Stimulated activated CD4-positive, alpha-beta T cell treated with anti-CD3 and anti-CD28 coated beads, Interleukin-4, amount 100 ng/mL, for 24 hours (primary cell): Measurements from ENCODE around the gene C19orf25.
"Not testable (repeated sequence)": the region's sequence is repeated elsewhere in the genome, so short reads cannot be mapped to it uniquely, and the experiment has no call there.

Experiments
- DNase-seq: peaks from one replicate; pipeline ENCODE4 v3.0.0-alpha.2; 2020

C19orf25 gene

GRCh38 chr19:1511318-1512317, 32.6 kb upstream of the C19orf25 start:
- no peak for DNase-seq

- DNase-seq: no peak
Measured at GRCh38 chr19:1510807-1511206, 31.8 kb upstream of the C19orf25 start.

GRCh38 chr19:1510442-1510806, 31.4 kb upstream of the C19orf25 start:
- no peak for DNase-seq

GRCh38 chr19:1509602-1510441, 30.8 kb upstream of the C19orf25 start:
- DNase-seq: no peak

GRCh38 chr19:1508507-1508856, 29.5 kb upstream of the C19orf25 start:
- no peak for DNase-seq

GRCh38 chr19:1507763-1508506, 28.9 kb upstream of the C19orf25 start:
- DNase-seq: peak; percentile 94

- DNase-seq: no peak
Measured at GRCh38 chr19:1507192-1507660, 28.2 kb upstream of the C19orf25 start.

GRCh38 chr19:1505991-1506881, 27.2 kb upstream of the C19orf25 start:
- no peak for DNase-seq

- DNase-seq: no peak
Measured at GRCh38 chr19:1505012-1505411, 26.0 kb upstream of the C19orf25 start.

- DNase-seq: no peak
Measured at GRCh38 chr19:1503925-1504773, 25.1 kb upstream of the C19orf25 start.

GRCh38 chr19:1503089-1503924, 24.3 kb upstream of the C19orf25 start:
- peak; percentile 73 for DNase-seq

GRCh38 chr19:1502433-1503088, 23.5 kb upstream of the C19orf25 start:
- no peak for DNase-seq

GRCh38 chr19:1501200-1501595, 22.2 kb upstream of the C19orf25 start:
- no peak for DNase-seq

GRCh38 chr19:1499231-1499630, 20.2 kb upstream of the C19orf25 start:
- DNase-seq: not testable (repeated sequence)

GRCh38 chr19:1497578-1498235, 18.7 kb upstream of the C19orf25 start:
- DNase-seq: no peak

- no peak for DNase-seq
Measured at GRCh38 chr19:1496714-1497577, 17.9 kb upstream of the C19orf25 start.

GRCh38 chr19:1495799-1496713, 17.0 kb upstream of the C19orf25 start:
- DNase-seq: no peak
